Upper lobe of left lung (tissue), 4 donors: ENCODE measurements around the gene TCEAL7.

Source experiments
- CTCF ChIP-seq, 6 experiments: fragments of 450-650 bp in 4 of 6; fragments of 200-600 bp in 2 of 6; sonication (generic) in 2 of 6; IDR thresholded peaks; one replicate each; pipeline ENCODE4 v1.5.1; 2016 to 2019; ENCODE audit warnings: antibody characterized with exemption in 6 of 6
- EP300 ChIP-seq, 4 donors: sonication (generic); formaldehyde crosslinking; IDR thresholded peaks; one replicate each; pipeline ENCODE4 v1.5.1; 2017; ENCODE audit warnings: antibody characterized with exemption in 4 of 4, control low read depth in 2 of 4

- TF ChIP-seq CTCF (IDR thresholded peaks at IDR 0.05): no peak
- no peak for TF ChIP-seq EP300 (IDR thresholded peaks at IDR 0.05)
Measured at GRCh38 chrX:103373581-103373980, 43.5 kb downstream of the TCEAL7 start.
